HG03196 (cell line): ENCODE measurements around the gene CREB5.

Source experiments
- ATAC-seq: cut with Tn5 transposase; IDR thresholded peaks from one replicate; pipeline ENCODE4 v1.9.1; 2021; ENCODE audit not compliant: unreplicated experiment

The CREB5 gene

DNA sequence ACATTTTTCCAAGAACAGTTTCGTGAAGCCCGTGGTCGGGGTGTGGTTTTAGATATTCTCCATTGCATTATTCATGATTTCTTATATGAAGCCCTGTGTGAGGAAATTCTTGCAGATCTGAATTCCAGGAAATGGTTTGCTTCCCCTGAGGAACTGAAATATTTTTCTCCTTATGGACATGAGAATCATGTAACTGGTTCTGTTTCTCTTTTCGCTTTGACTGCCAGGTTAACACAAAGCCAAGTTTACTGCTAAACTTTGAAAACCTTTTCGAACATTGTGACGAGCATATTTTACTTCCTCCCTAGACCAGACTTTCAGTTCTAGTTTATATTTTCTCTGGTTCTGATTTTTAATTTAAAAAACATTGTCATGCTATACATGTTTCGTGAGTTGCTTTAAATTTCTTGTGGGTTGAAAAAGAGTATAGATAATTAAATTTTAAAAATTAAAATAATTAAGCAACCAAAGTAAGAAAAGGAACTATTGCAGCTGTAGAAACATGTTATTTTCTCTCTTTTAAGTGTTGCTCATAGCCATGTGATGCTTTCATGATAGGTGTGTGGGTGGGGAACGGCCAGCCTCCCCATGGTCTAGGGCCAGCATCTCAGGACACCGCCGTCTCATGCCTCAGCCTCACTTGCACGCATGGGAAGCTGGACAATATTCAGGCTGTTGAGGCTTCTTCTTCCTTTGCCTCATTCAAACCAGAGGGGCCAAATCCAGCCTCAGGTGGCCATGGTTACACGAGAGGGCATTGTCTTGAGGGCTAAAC lies 97.1 kb downstream of the CREB5 start:
- peak; percentile 89 for ATAC-seq

DNA sequence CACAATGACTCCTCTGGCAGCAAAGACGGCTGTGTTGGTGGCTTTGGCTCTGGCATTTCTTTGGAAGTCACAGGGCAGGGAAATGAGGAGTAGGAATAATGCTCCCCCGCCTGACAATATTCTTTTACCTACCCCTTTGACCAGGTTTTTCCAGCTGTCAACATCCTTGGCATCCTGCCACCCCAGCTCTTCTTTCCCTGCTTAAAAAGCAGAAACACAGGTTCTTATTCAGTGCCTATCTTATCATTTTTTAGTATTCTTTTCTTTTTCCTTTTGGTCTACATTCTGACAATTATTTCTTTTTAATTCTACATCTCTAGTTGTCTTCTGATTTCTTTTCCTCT lies 97.7 kb downstream of the CREB5 start:
- ATAC-seq = no peak

DNA sequence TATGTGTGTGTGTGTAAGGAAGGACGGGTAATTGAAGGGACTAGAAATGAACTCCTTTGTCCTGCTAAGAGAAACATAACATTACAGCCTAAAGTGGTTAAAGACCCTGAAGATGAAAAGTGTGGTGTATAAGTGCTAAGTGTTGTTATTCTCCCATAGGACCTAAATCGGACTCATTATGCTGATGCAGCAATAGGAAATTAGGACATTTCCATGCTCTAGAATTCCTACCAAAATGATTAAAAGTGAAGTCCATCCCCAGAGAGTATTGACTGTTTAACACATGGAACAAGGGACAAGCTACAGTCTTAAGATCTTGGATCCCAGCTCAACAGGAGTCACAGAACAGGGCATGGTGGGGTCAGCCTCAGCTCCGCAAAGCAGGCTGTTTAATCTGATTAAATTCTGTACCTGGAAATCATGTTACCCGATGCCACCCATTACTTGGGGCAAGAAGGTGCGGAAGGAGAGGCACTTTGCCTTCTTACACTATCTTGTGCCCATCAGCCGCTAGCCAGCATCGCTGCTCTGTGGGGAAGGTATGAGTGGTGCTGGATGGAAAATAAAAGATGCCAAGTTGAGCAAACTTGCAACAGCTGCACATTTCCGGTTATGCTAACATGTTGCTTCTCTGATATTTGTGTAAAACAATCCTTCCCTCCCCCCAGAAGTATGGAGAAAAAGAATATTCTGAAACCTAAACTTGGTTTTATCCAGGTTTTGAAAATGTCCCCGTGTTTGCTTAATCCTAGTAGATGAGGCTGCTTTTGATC lies 100.5 kb downstream of the CREB5 start:
- ATAC-seq = no peak

DNA sequence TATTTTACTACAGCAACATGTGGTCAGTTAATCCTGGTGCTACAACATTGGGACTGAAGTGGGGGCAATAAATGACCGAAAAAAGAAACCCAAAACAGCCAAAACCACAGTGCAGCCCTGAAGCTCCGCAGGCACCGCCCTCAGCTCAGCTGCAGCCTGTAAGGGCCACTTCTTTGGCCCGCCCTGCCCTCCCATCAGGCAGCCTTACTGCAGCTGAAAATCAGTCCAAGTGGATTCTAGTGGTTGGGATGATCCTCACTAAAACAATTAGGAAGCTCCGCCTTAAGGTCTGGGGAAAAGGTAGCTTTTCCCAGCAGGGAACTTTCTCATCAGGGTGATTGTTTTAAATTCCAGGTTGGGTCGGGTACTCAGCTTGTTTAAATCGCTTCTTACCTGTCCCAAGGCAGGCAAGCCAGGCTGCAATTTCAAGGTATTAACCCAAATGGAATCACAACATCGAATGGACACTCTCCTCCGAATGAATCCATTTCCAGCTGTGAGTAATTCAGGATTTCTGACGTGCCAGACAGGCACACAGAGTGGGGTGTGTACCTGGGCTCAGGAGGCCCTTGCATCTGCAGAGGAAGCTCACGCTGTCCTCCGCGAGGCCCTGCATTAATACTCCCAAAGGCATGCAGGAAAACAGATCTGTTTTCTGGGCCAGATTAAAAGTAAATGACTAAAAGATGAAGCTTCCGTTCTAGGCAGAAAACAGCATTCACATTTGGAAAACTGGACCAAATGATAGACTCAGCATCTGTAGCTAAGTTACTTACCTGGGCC lies 104.3 kb downstream of the CREB5 start:
- ATAC-seq = no peak

DNA sequence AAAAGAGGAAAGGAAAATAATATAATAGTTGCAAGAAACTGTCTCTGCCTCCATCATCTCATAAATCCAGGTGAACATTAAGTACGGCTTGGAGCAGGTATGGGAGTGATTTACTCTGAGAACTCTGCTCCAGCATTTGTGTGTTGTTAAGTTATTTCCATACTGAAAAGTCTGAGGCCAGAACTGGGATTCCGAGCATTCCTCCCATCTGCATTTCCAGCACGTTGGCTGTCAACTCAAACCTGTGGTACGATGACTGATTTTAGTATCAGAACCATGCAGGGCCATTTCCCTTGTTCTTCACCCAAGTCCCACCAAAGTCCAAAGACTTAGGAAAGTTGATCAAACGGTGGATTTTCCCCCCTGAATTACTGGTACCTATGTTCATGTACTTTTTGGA lies 104.9 kb downstream of the CREB5 start:
- ATAC-seq = no peak

DNA sequence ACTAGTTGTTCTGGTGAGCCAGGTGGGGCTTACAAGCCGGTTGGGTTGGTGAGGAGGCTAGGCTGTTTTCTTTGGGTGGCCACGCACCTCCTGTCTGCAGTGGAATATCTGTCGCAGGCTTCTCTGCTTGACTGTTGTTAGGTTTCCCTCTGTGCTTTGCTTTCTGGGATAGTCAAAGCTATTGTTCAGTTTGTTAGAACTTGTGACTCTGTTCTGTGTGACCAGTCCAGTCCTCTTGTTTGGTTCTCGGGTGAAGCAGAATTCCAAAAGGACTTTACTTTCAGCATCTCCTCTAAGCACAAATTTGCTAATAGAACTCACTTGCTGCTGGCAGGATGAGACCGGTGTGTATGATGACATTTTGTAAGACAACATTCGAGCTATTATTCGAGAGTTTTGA lies 105.3 kb downstream of the CREB5 start:
- ATAC-seq = no peak

DNA sequence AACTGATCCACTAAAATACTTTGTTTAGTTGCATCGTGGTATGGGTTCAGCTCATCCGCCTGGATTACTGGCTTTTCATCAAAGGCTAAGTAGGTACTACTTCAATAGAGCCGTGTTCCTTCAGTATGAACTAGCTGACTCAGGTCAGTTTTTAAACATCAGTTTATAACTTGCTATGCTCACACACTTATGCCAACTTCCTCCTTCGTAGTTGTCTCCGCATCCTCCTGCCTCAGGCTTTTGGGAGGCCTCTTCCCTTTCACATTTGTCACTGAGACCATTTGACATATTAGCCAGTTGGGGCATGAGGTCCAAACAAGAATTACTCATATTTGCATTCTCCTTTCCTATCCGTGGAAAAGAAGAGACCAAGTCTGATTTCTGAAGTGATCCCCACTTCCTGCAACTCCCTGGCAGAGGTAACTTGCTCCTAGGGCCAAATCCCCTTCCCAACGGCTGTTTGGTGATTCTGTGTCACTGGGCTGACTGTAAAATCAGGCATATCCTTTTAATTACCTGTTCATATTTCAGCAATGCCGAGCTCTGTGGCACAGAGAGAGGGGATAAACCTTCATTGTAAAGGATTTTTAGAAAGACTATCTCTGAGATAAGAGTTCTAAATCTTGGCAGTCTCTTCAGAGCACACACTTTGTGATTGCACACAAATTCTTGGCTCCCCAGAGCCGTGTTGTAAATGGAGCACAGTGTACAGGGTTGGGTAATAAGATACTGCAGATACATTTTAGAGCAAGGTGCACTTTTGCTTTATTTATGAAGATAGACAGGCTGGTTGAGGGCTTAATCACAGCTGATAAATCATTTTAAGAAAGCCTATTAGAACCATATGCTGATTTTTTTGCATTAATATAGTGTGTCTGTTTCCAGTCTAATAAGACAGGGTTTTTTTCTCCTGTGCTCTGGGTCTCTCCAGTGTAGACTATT lies 108.0 kb downstream of the CREB5 start:
- ATAC-seq = no peak

DNA sequence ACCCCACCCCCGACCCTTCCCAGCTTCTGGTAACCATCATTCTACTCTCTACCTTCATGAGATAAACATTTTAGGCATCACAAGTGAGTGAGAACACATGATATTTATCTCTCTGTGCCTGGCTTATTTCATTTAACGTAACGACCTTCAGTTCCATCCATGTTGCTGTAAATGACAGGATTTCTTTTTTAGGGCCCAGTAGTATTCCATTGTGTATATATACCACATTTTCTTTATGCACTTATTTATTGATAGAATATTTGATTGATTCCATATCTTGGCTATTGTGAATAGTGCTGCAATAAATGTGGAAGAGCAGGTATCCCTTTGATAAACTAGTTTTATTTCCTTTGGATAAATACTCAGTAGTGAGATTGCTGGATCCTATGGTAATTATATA lies 112.7 kb downstream of the CREB5 start:
- ATAC-seq = no peak

DNA sequence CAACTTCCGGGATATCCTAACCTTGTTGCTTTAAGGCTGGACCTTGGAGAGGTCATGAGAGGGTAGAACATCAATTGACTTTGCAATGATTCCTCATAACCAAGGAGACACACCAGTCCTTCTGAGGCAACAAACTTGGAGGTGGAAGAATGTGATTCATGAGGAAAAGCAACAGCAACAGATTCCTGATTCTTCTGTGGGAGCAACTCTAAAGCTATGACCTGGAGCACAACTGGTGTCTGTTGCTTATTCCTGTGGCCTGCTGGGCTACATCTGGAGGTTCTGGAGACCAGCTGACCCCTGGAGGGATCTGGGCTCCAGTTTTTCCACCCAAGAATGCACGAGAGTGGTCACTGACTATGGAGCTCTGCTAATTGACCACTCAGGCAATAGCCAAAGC lies 116.6 kb downstream of the CREB5 start:
- no peak for ATAC-seq

DNA sequence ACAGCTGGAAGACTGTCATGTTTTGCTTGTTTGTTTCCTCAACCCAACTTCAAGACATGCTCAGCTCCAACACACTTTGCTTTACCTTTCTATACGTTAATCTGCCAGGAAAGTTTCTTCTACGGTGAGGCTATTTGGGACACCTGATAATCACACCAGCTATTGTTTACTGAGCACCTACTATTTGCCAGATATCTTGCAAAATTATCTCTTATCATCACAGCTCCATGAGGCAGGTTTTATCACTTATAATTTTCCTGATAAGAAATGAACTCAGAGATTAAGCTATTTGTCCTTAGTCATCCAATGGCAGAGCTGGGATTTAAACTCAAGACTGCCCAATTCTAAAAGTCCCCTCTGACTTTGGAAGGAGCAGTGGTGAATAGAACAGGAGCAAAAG lies 117.4 kb downstream of the CREB5 start:
- no peak for ATAC-seq

DNA sequence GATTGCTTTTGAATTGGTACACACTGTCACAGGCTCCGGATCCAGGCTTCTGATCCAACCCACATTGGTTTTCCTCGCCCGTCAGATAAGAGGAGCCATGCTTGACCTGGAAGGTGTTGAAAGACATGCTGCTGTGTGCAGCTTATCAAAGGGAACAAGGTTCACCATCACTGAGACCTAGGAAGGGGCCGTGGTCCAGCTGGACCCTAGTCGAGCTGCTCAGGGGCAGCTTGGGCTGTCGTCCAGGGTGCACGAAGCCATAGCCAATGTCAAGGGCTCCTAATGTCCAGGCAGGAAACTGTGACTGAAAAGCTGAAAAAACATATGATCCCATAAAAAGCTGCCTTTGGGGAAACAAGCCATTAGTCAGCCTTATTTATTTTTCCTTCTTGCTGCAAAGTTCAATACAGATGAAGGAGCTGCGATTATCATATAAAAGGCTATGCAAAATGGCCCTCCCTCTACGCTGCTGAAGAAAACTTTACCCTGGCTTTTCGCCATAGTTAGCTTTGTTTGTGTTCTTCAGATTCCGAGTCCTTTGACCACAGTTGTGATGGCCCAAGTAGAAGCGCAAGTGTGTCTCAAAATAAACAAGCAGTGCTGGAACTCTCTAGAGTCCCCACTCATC lies 118.0 kb downstream of the CREB5 start:
- no peak for ATAC-seq

DNA sequence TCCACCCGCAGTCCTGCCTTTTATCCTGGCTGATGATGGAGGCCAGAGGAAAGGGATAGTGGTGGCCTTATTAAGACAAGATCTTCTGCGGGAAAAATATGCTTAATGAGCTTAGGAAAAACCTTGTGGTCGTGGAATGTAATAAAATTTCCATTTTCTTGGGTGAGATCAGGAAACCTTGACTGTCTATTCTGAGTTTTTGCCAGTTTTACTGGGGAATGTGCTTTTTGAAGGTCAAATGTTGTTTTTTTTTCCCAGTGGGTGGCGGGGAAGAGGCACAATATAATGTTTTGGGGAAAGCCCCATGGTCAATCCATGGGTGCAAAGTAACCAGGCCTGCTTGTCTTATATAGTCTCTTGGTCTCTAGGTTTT lies 118.5 kb downstream of the CREB5 start:
- ATAC-seq = no peak

DNA sequence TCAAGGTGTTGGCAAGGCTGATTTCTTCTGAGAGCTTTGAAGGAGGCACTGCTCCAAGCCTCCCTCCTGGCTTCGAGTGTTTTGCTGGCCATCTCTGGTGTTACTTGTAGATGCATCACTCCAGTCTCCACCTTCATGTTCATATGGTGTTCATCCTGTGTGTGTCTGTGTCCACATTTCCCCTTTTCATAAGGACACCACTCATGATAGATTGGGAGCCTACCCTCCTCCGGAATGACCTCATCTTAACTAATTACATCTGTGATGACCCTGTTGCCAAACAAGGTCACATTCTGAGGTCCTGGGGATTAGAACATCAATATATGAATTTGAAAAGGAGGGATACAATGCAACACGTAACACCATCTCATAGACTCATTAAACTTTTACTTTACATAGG lies 119.0 kb downstream of the CREB5 start:
- ATAC-seq = no peak

DNA sequence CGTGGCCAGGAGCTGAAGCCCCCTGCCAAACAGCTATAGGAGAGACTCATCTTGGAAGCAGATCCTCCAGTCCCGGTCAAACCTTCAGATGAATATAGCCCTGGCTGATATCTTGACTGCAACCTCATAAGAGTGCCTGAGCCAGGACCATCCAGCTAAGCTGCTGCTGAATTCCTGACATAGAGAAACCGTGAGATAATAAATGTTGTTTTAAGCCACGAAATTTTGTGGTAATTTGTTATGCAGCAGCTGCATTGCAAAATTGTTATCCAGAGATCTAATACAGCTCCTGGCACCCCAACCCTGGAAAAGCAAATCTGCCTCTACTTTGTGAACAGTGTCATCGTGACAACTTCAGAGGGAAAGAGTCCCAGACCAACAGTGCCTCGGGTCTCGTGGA lies 119.9 kb downstream of the CREB5 start:
- no peak for ATAC-seq

DNA sequence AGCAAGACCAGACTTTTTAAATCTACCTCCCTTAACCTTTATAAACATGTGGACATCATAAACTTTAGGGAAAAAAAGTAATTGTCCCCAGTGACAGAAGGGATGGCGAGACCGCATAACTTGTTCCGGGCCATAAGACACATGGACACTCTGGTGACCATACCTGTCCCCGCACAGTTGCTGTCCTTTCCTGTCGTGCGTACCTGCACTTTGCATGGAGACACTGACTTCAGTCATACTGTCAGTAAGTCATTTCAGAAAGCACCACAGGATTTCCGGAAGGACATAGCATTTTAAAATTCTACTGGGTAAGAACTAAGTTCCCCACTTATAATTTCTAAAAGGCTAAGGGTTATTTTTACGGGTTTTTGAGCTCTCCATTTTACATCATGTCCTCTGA lies 120.9 kb downstream of the CREB5 start:
- ATAC-seq = no peak

DNA sequence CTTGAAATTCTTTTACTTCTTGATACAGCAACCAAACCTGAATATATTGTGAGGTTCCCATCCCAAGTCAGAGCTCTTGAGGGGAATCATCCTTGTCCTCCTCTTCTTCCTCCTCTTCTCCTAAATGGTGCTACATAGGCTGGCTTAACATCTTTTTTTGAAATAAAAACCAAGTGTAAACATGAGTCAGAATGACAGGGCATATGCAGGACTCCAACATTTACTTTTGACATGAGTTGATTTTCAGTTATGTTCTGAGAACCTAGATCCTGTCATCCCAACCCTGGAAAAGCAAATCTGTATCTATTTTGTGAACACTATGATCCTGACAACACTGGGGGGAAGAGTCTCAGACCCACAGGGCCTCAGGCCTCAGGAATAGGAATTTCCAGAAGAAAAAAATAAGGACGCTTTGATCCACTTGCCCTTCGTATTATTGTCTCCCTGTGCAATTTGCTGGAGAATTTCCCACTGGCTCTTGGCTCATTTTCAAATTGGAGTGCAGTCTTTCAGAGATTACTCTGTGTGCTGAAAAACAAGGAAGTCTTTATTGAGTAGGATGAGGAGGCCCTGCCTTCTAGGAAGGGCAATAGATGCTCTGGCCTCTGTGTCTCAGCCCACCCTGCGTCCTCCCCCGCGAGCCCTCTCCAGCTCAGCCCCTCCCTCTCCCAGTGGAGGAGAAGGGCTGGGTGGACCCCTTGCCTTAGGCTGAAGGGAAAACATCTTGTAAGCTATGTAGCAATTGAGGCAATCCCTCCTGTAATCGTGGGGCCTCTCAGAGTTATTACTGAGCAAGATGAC lies 121.6 kb downstream of the CREB5 start:
- ATAC-seq = no peak

DNA sequence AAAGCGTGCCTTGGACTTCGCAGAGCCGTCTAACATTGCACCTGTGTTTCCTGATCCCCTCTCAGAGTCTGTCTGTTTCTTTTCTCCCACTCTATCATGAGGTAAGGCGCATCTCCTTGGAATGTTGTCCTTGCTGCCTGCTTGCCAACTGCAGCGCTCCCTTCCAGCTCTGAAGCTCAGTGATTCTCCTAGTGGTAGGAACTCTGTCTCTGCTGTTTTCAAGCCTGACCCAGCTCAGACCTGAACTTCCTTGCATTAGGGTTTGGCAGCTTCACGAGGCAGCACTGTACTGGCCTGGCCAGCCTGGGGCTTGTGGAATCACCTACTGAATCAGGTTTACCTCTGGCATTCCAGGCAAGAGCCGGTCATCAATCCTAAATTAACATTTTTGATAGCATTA lies 123.9 kb downstream of the CREB5 start:
- no peak for ATAC-seq

DNA sequence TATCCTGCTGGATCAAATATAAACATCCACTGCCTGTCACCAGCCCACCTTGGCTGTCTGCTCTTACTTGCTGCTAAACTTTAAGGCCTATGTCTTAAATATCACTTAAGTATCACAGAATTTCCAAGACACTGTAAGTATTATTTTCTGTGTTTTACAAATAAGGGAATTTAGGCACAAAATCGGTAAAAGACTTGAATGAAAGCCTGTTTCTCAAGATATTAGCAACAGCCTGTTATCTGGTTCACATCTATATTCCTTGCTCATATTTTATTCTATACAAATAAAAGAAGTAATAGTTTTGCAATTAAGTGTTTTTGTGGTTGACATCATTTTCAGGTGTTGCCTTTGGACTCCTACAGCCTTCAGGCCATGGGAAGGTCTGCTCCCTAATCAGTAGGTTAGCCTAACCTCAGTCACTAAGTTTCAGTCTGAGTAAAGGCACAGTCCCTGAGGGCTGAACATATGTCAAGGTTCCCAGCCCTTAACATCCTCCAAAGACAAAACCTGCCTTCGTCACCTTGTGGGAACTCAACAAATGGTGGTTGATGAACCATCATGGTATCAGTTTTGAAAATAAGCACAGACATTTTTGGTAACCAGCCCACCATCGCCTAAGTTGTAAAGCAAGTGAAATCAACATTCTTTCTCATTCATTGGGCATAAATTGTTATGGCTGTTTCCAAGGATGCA lies 127.1 kb downstream of the CREB5 start:
- peak; percentile 97 for ATAC-seq

DNA sequence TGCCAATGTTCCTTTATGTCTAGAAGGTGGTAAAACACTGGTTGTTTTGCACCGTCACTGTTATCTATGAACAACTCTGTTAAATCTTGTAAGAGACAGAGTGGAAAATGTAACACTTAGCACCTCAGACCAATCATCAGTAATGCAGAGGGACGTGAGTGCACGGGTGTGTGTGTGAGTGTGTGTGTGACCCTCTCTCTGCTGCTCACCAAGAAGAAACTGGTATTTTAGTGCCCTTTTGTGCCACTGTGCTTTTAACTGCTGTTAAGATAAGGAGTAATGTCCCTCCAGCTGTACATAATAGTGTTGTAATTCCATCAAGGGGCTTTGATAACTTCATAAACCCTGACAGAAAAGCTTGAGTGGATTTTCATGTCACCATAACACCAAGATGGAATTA lies 130.1 kb downstream of the CREB5 start:
- no peak for ATAC-seq
